ENCODE data around the gene PAX1. TPM values are rescaled to one million over a fixed set of nuclear protein-coding genes. Genes with fewer than 3 reads are reported as not detected.

Gene PAX1
- total and polyA plus RNA-seq, 4 experiments from 2014 or later, result not detected

DNA sequence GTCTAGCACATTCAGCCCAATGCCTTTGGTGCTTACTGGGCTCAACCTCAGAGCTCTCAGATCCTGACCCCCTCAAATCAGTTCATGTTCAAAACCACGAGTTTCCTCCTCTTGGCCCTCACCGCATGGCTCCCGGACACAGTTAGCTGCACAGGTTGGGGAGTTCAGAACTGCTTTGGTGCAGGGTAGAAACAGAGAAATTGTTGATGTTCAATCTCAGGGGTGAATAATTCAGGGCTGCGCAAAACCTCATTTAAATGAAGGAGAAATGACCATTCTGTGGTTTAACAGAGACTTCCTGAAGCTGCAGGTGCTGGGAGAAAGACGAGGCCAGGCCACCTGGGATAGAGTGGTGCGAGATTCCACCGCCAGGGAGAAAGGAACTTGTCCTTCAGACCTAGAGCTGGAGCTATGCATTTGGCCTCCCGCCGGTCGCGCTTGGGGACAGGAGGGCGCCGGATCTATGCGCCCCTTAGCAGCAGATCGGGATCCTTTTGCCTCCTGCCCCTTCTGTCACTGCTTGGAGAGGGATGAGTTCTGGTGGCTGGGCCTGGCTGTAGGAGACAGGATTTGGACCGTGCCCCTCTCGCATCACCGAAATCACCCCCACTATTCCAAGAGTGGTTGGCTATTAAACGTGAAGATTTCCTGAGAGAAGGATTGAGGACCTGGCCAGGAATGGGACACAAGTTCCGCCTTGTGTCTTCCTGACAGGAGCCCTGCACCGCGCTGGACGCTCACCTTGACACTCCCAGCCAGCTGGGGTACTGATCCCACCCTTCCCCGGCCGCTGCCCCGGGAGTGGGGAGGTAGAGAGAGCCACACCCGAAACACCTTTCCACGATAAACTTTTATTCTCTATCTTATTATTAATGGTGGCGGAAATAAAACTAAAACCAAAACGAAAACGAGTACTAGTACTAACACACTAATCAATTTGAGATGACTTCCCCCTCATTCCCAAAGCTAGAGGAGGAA lies 767 bp upstream of the PAX1 start:
- Histone ChIP-seq H3K9me3 (ENCODE audit: control insufficient read depth in 1 of 2, low read length in 2 of 2) (no peaks in the 10 kb centered on the region), H3K27me3 (ENCODE audit: insufficient read depth, low read length) (peaks cover 27% of the 10 kb centered on the region), H3K4me3 (ENCODE audit: low read length in 2 of 2) (no peak overlapping the region), H3K4me1 (ENCODE audit: insufficient read depth, low read length) (no peaks in the 10 kb centered on the region), H3K36me3 (ENCODE audit: insufficient read depth, low read length) (no peaks in the 10 kb centered on the region), H3K27ac (ENCODE audit: low read depth, low read length) (no peak overlapping the region)
- Mint-ChIP-seq H3K36me3 (no peaks in the 10 kb centered on the region), H3K27ac (peak overlapping the region in 1 of 7 donors; percentile 47), H3K9me3 (peaks cover 0 to 3% (median 0%) of the 10 kb centered on the region in 8 donors), H3K4me3 (peak overlapping the region in 2 of 8 donors; percentile 2 to 29), H3K4me1 (peaks cover 2 to 21% (median 4%) of the 10 kb centered on the region in 4 donors), H3K27me3 (peaks cover 59% of the 10 kb centered on the region in 2 donors)
- CTCF ChIA-PET (ENCODE audit: partially characterized antibody), result no interaction called here
- POLR2A ChIA-PET (ENCODE audit: partially characterized antibody), result no interaction called here
- DNase-seq, result no peak
- intact Hi-C loops (cut with micrococcal nuclease), result no loop called here

DNA sequence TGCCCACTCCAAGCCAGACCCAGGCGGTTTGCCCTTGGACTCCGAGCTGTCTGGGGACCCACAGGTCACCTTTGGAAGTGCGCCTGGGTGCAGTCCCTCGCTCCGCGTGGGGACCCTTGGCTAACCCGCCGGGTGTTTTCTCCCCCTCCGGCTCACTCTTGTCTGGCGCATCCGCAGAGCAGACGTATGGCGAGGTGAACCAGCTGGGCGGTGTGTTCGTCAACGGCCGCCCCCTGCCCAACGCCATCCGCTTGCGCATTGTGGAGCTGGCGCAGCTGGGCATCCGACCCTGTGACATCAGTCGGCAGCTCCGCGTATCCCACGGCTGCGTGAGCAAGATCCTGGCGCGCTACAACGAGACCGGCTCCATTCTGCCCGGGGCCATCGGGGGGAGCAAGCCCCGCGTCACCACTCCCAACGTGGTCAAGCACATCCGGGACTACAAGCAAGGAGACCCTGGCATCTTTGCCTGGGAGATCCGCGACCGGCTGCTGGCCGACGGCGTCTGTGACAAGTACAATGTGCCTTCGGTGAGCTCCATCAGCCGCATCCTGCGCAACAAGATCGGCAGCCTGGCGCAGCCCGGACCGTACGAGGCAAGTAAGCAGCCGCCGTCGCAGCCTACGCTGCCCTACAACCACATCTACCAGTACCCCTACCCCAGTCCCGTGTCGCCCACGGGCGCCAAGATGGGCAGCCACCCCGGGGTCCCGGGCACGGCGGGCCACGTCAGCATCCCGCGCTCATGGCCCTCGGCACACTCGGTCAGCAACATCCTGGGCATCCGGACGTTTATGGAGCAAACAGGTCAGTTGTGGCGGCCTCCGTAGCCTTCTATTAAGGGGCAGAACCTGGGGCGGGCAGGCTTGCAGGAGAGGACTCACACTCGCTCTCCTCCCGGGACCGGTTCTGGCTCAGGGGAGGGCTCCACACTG lies 1.1 kb downstream of the PAX1 start:
- peaks cover 2 to 20% (median 4%) of the 10 kb centered on the region in 4 donors for H3K4me1 Mint-ChIP-seq
- no peaks in the 10 kb centered on the region for H3K4me1 ChIP-seq (ENCODE audit: insufficient read depth, low read length)
- POLR2A ChIA-PET (ENCODE audit: partially characterized antibody), result no interaction called here
- no peaks in the 10 kb centered on the region for H3K36me3 ChIP-seq (ENCODE audit: insufficient read depth, low read length)
- intact Hi-C loops (cut with micrococcal nuclease), result no loop called here
- peaks cover 48 to 54% of the 10 kb centered on the region in 2 donors for H3K27me3 Mint-ChIP-seq
- H3K27me3 ChIP-seq (ENCODE audit: insufficient read depth, low read length), result peaks cover 17% of the 10 kb centered on the region
- no peaks in the 10 kb centered on the region for H3K36me3 Mint-ChIP-seq
- no peak overlapping the region for H3K4me3 Mint-ChIP-seq
- no peak overlapping the region for H3K27ac Mint-ChIP-seq
- DNase-seq, result no peak
- CTCF ChIA-PET (ENCODE audit: partially characterized antibody), result no interaction called here
- no peak overlapping the region for H3K27ac ChIP-seq (ENCODE audit: low read depth, low read length)
- peaks cover 0 to 3% (median 0%) of the 10 kb centered on the region in 8 donors for H3K9me3 Mint-ChIP-seq
- no peak overlapping the region for H3K4me3 ChIP-seq (ENCODE audit: low read length in 2 of 2)
- no peaks in the 10 kb centered on the region for H3K9me3 ChIP-seq (ENCODE audit: control insufficient read depth in 1 of 2, low read length in 2 of 2)

- CTCF ChIA-PET (ENCODE audit: partially characterized antibody), result no interaction called here
These were observed 1.8 kb downstream of the PAX1 start for GRCh38 chr20:21707267-21707666.

GRCh38 chr20:21707999-21708737 lies 2.7 kb downstream of the PAX1 start:
- Histone ChIP-seq H3K9me3 (ENCODE audit: control insufficient read depth in 1 of 2, low read length in 2 of 2) (no peaks in the 10 kb centered on the region), H3K4me1 (ENCODE audit: insufficient read depth, low read length) (no peaks in the 10 kb centered on the region), H3K4me3 (ENCODE audit: low read length in 2 of 2) (no peak overlapping the region), H3K27me3 (ENCODE audit: insufficient read depth, low read length) (peaks cover 11% of the 10 kb centered on the region), H3K27ac (ENCODE audit: low read depth, low read length) (no peak overlapping the region), H3K36me3 (ENCODE audit: insufficient read depth, low read length) (no peaks in the 10 kb centered on the region)
- Mint-ChIP-seq H3K36me3 (no peaks in the 10 kb centered on the region), H3K27me3 (peaks cover 49 to 50% of the 10 kb centered on the region in 2 donors), H3K4me3 (no peak overlapping the region), H3K4me1 (peaks cover 2 to 11% (median 4%) of the 10 kb centered on the region in 4 donors), H3K27ac (no peak overlapping the region), H3K9me3 (peaks cover 0 to 3% (median 0%) of the 10 kb centered on the region in 8 donors)
- CTCF ChIA-PET (ENCODE audit: partially characterized antibody), result no interaction called here
- no peak for DNase-seq
- intact Hi-C loops (cut with micrococcal nuclease), result no loop called here
- POLR2A ChIA-PET (ENCODE audit: partially characterized antibody), result no interaction called here

More at GRCh38 chr20:21707267-21707666, 1.8 kb downstream of the PAX1 start:
- peaks cover 15% of the 10 kb centered on the region for H3K27me3 ChIP-seq (ENCODE audit: insufficient read depth, low read length)
- H3K27ac ChIP-seq (ENCODE audit: low read depth, low read length), result no peak overlapping the region
- intact Hi-C loops (cut with micrococcal nuclease), result no loop called here
- peaks cover 0 to 3% (median 0%) of the 10 kb centered on the region in 8 donors for H3K9me3 Mint-ChIP-seq
- POLR2A ChIA-PET (ENCODE audit: partially characterized antibody), result no interaction called here
- no peak overlapping the region for H3K27ac Mint-ChIP-seq
- peaks cover 46 to 49% of the 10 kb centered on the region in 2 donors for H3K27me3 Mint-ChIP-seq
- no peaks in the 10 kb centered on the region for H3K4me1 ChIP-seq (ENCODE audit: insufficient read depth, low read length)
- H3K9me3 ChIP-seq (ENCODE audit: control insufficient read depth in 1 of 2, low read length in 2 of 2), result no peaks in the 10 kb centered on the region
- H3K36me3 Mint-ChIP-seq, result no peaks in the 10 kb centered on the region
- no peaks in the 10 kb centered on the region for H3K36me3 ChIP-seq (ENCODE audit: insufficient read depth, low read length)
- H3K4me3 ChIP-seq (ENCODE audit: low read length in 2 of 2), result no peak overlapping the region
- peaks cover 2 to 16% (median 4%) of the 10 kb centered on the region in 4 donors for H3K4me1 Mint-ChIP-seq
- DNase-seq, result no peak
- no peak overlapping the region for H3K4me3 Mint-ChIP-seq

- DNase-seq, result no peak
- Mint-ChIP-seq H3K9me3 (peaks cover 0 to 2% (median 0%) of the 10 kb centered on the region in 8 donors), H3K4me1 (peaks cover 0 to 5% (median 3%) of the 10 kb centered on the region in 4 donors), H3K27ac (no peak overlapping the region), H3K36me3 (no peaks in the 10 kb centered on the region), H3K27me3 (peaks cover 44 to 47% of the 10 kb centered on the region in 2 donors), H3K4me3 (no peak overlapping the region)
- ChIA-PET POLR2A (ENCODE audit: partially characterized antibody) (no interaction called here), CTCF (ENCODE audit: partially characterized antibody) (no interaction called here)
- no peak overlapping the region for H3K4me3 ChIP-seq (ENCODE audit: low read length in 2 of 2)
- H3K9me3 ChIP-seq (ENCODE audit: control insufficient read depth in 1 of 2, low read length in 2 of 2), result no peaks in the 10 kb centered on the region
- no peaks in the 10 kb centered on the region for H3K4me1 ChIP-seq (ENCODE audit: insufficient read depth, low read length)
- no peak overlapping the region for H3K27ac ChIP-seq (ENCODE audit: low read depth, low read length)
- no peaks in the 10 kb centered on the region for H3K36me3 ChIP-seq (ENCODE audit: insufficient read depth, low read length)
- H3K27me3 ChIP-seq (ENCODE audit: insufficient read depth, low read length), result peaks cover 11% of the 10 kb centered on the region
- intact Hi-C loops (cut with micrococcal nuclease), result no loop called here
These were observed 3.5 kb downstream of the PAX1 start for GRCh38 chr20:21708738-21709534.

- no peaks in the 10 kb centered on the region for H3K9me3 ChIP-seq (ENCODE audit: control insufficient read depth in 1 of 2, low read length in 2 of 2)
- H3K27ac ChIP-seq (ENCODE audit: low read depth, low read length), result no peak overlapping the region
- Mint-ChIP-seq H3K9me3 (peaks cover 0 to 2% (median 0%) of the 10 kb centered on the region in 8 donors), H3K27me3 (peaks cover 42 to 43% of the 10 kb centered on the region in 2 donors), H3K27ac (no peak overlapping the region), H3K4me3 (no peak overlapping the region), H3K36me3 (no peaks in the 10 kb centered on the region), H3K4me1 (peaks cover 0 to 5% (median 3%) of the 10 kb centered on the region in 4 donors)
- POLR2A ChIA-PET (ENCODE audit: partially characterized antibody), result no interaction called here
- no peak overlapping the region for H3K4me3 ChIP-seq (ENCODE audit: low read length in 2 of 2)
- DNase-seq, result no peak
- no peaks in the 10 kb centered on the region for H3K36me3 ChIP-seq (ENCODE audit: insufficient read depth, low read length)
- no peaks in the 10 kb centered on the region for H3K4me1 ChIP-seq (ENCODE audit: insufficient read depth, low read length)
- peaks cover 11% of the 10 kb centered on the region for H3K27me3 ChIP-seq (ENCODE audit: insufficient read depth, low read length)
- CTCF ChIA-PET (ENCODE audit: partially characterized antibody), result no interaction called here
- intact Hi-C loops (cut with micrococcal nuclease), result no loop called here
These were observed 4.1 kb downstream of the PAX1 start for GRCh38 chr20:21709535-21709904.

Measured in CD4-positive, alpha-beta memory T cell (primary cell).